H1 (cell line): Measurements from ENCODE around the gene TP53RK. TPM values are rescaled to one million over a fixed set of nuclear protein-coding genes. Genes with fewer than 3 reads are reported as not detected.
A peak's percentile ranks its signal among the peaks of the same experiment; 100 is the strongest.

Experiments used
- CTCF ChIA-PET: fragments of 300-600 bp; sonication (Branson Sonifier 250); formaldehyde crosslinking; loops from one replicate; lab custom pipeline; 2021; ENCODE audit not compliant: partially characterized antibody; lab: Charles Lee
- POLR2A ChIA-PET: fragments of 300-600 bp; sonication (Branson Sonifier 250); formaldehyde crosslinking; loops from one replicate; lab custom pipeline; 2021; ENCODE audit warnings: inconsistent platforms; ENCODE audit not compliant: partially characterized antibody; lab: Charles Lee
- DNase-seq, 2 experiments: peaks; one replicate each; pipeline versions ENCODE4 v3.0.0 to v3.0.0-alpha.2; 2010 to 2022; ENCODE audit warnings: low spot score in 2 of 2, low read depth in 1 of 2, mixed read lengths in 1 of 2
- FAIRE-seq: peaks from 2 replicates; lab custom pipeline; 2011; peaks lifted over from hg19 to GRCh38; lab: Jason Lieb, UNC
- H2AFZ ChIP-seq: 2 replicates; pipeline ENCODE4 v1.8.1; 2012; ENCODE audit warnings: low read length, inconsistent platforms
- H2AK5ac ChIP-seq: 2 replicates; pipeline ENCODE4 v1.6.1; 2013; ENCODE audit warnings: low read depth, low read length
- H2BK120ac ChIP-seq: replicated peaks from 2 replicates; pipeline ENCODE3; 2013; ENCODE audit warnings: low read depth, low read length, inconsistent platforms
- H2BK12ac ChIP-seq: 2 replicates; pipeline ENCODE4 v1.6.1; 2013; ENCODE audit warnings: low read depth, low read length
- H2BK15ac ChIP-seq: 2 replicates; pipeline ENCODE4 v1.6.1; 2013; ENCODE audit warnings: low read length
- H2BK20ac ChIP-seq: 2 replicates; pipeline ENCODE4 v1.6.1; 2013; ENCODE audit warnings: low read length
- H2BK5ac ChIP-seq: 2 replicates; pipeline ENCODE4 v1.6.1; 2013; ENCODE audit warnings: low read depth, low read length
- H3K14ac ChIP-seq: 2 replicates; pipeline ENCODE4 v1.6.1; 2013; ENCODE audit warnings: inconsistent platforms; ENCODE audit not compliant: insufficient read length
- H3K18ac ChIP-seq: 2 replicates; pipeline ENCODE4 v1.6.1; 2013; ENCODE audit warnings: low read length; ENCODE audit errors: extremely low read depth
- H3K23ac ChIP-seq: 2 replicates; pipeline ENCODE4 v1.6.1; 2013; ENCODE audit warnings: inconsistent platforms; ENCODE audit not compliant: insufficient read length
- H3K23me2 ChIP-seq: 2 replicates; pipeline ENCODE4 v1.6.1; 2013; ENCODE audit warnings: low read depth, low read length
- H3K27ac ChIP-seq: 2 replicates; pipeline ENCODE4 v1.6.1; 2011; ENCODE audit warnings: low read depth, low read length, inconsistent platforms
- H3K27me3 ChIP-seq, 4 experiments: replicated peaks in 1 of 4; 1 replicate in 1 of 4; 2 replicates in 3 of 4; pipeline versions ENCODE4 v1.6.1 to v1.8.1; 2011 to 2013; ENCODE audit warnings: low read length in 3 of 4, mild to moderate bottlenecking in 3 of 4, inconsistent platforms in 2 of 4, mixed read lengths in 2 of 4, moderate library complexity in 1 of 4; ENCODE audit not compliant: control insufficient read depth in 3 of 4, insufficient read depth in 3 of 4; ENCODE audit errors: extremely low read depth in 1 of 4
- H3K36me3 ChIP-seq, 4 experiments: 2 replicates each; pipeline versions ENCODE4 v1.6.1 to v1.8.1; 2011 to 2013; ENCODE audit warnings: mild to moderate bottlenecking in 4 of 4, low read length in 3 of 4, moderate library complexity in 2 of 4, control low read depth in 1 of 4, inconsistent platforms in 1 of 4; ENCODE audit not compliant: insufficient read depth in 4 of 4, control insufficient read depth in 2 of 4
- H3K4ac ChIP-seq: replicated peaks from 2 replicates; pipeline ENCODE3; 2013; ENCODE audit warnings: low read length, low read depth, mixed read lengths, inconsistent platforms; ENCODE audit not compliant: insufficient read length
- H3K4me1 ChIP-seq, 4 experiments: replicated peaks in 1 of 4; 1 replicate in 1 of 4; 2 replicates in 3 of 4; pipeline versions ENCODE4 v1.6.1 to v1.8.1; 2011 to 2013; ENCODE audit warnings: low read length in 3 of 4, inconsistent platforms in 2 of 4, mixed read lengths in 1 of 4; ENCODE audit not compliant: insufficient read depth in 4 of 4, control insufficient read depth in 3 of 4
- H3K4me2 ChIP-seq, 2 experiments: 2 replicates each; pipeline versions ENCODE4 v1.6.1 to v1.8.1; 2011 to 2013; ENCODE audit warnings: low read depth in 2 of 2, low read length in 2 of 2, control low read depth in 1 of 2, inconsistent platforms in 1 of 2, mild to moderate bottlenecking in 1 of 2; ENCODE audit not compliant: insufficient read depth in 1 of 2
- H3K4me3 ChIP-seq, 4 experiments: fragments of 200-600, 300-600 bp in 1 of 4; sonication (generic), shearing (Covaris generic), sonication (Bioruptor Twin) in 1 of 4; 2 replicates each; pipeline versions ENCODE4 v1.5.1 to v1.8.1; 2011 to 2016; ENCODE audit warnings: low read length in 4 of 4, low read depth in 3 of 4, control low read depth in 2 of 4, inconsistent platforms in 2 of 4, mild to moderate bottlenecking in 2 of 4, mixed read lengths in 1 of 4, moderate library complexity in 1 of 4; ENCODE audit not compliant: insufficient read depth in 2 of 4; ENCODE audit errors: extremely low read depth in 1 of 4
- H3K56ac ChIP-seq: replicated peaks from 2 replicates; pipeline ENCODE3; 2013; ENCODE audit warnings: low read depth, mild to moderate bottlenecking, mixed read lengths, low read length, inconsistent platforms; ENCODE audit not compliant: insufficient read length
- H3K79me1 ChIP-seq: 2 replicates; pipeline ENCODE4 v1.6.1; 2013; ENCODE audit warnings: low read depth, low read length, control low read depth
- H3K79me2 ChIP-seq, 2 experiments: 2 replicates each; pipeline versions ENCODE4 v1.6.1 to v1.8.1; 2012 to 2013; ENCODE audit warnings: low read length in 2 of 2, mild to moderate bottlenecking in 2 of 2, inconsistent platforms in 1 of 2; ENCODE audit not compliant: insufficient read depth in 2 of 2, control insufficient read depth in 1 of 2
- H3K9ac ChIP-seq, 4 experiments: replicated peaks in 1 of 4; 1 replicate in 1 of 4; 2 replicates in 3 of 4; pipeline versions ENCODE4 v1.6.1 to v1.8.1; 2011 to 2013; ENCODE audit warnings: low read depth in 3 of 4, low read length in 3 of 4, control low read depth in 2 of 4, mild to moderate bottlenecking in 2 of 4, moderate library complexity in 2 of 4, inconsistent platforms in 1 of 4; ENCODE audit errors: extremely low read depth in 1 of 4
- H3K9me3 ChIP-seq, 2 experiments: 2 replicates each; pipeline versions ENCODE4 v1.6.1 to v1.8.1; 2012 to 2013; ENCODE audit warnings: mild to moderate bottlenecking in 2 of 2, moderate library complexity in 2 of 2, control low read depth in 1 of 2, inconsistent platforms in 1 of 2, low read depth in 1 of 2, low read length in 1 of 2, mixed read lengths in 1 of 2; ENCODE audit not compliant: insufficient read depth in 2 of 2
- H4K20me1 ChIP-seq, 2 experiments: replicated peaks in 1 of 2; 2 replicates each; pipeline versions ENCODE3 to v1.8.1; 2011 to 2013; ENCODE audit warnings: inconsistent platforms in 2 of 2, low read length in 2 of 2, mild to moderate bottlenecking in 1 of 2; ENCODE audit not compliant: insufficient read depth in 2 of 2, control insufficient read depth in 1 of 2
- H4K5ac ChIP-seq: 2 replicates; pipeline ENCODE4 v1.6.1; 2013; ENCODE audit warnings: low read length, low read depth, mixed read lengths, inconsistent platforms; ENCODE audit not compliant: insufficient read length
- H4K8ac ChIP-seq: 2 replicates; pipeline ENCODE4 v1.8.0; 2013; ENCODE audit warnings: mild to moderate bottlenecking, moderate library complexity, low read length, inconsistent platforms; ENCODE audit not compliant: insufficient read depth; ENCODE audit errors: extremely low read depth
- H4K91ac ChIP-seq: replicated peaks from 2 replicates; pipeline ENCODE3; 2013; ENCODE audit warnings: low read length, mixed read lengths, inconsistent platforms; ENCODE audit not compliant: insufficient read length
- BRCA1 ChIP-seq: IDR thresholded peaks from 2 replicates; pipeline ENCODE4 v1.6.1; 2012; ENCODE audit warnings: low read depth, low read length, improper control_type of control experiment
- CEBPB ChIP-seq: IDR thresholded peaks from 2 replicates; pipeline ENCODE4 v1.6.1; 2012; ENCODE audit warnings: low read depth, low read length
- CHD2 ChIP-seq: IDR thresholded peaks from 2 replicates; pipeline ENCODE4 v1.6.1; 2012; ENCODE audit warnings: low read length, improper control_type of control experiment
- EGR1 ChIP-seq: IDR thresholded peaks from 2 replicates; pipeline ENCODE4 v1.6.1; 2011; ENCODE audit warnings: low read depth, low read length, borderline replicate concordance
- FOSL1 ChIP-seq: IDR thresholded peaks from 2 replicates; pipeline ENCODE4 v1.6.1; 2011; ENCODE audit warnings: mild to moderate bottlenecking, low read depth, low read length, moderate library complexity; ENCODE audit not compliant: insufficient read depth
- KDM1A ChIP-seq: fragments of 200-600, 300-600 bp; sonication (generic); IDR thresholded peaks from 2 replicates; pipeline ENCODE4 v1.7.1; 2016; ENCODE audit warnings: mild to moderate bottlenecking, low read length, borderline replicate concordance
- MAFK ChIP-seq: IDR thresholded peaks from 2 replicates; pipeline ENCODE4 v1.6.1; 2012; ENCODE audit warnings: low read depth, mild to moderate bottlenecking, improper control_type of control experiment, low read length
- NANOG ChIP-seq: IDR thresholded peaks from 2 replicates; pipeline ENCODE4 v1.6.1; 2011; ENCODE audit warnings: low read length, low read depth, mild to moderate bottlenecking, inconsistent platforms; ENCODE audit not compliant: insufficient read depth, poor library complexity, severe bottlenecking
- POLR2AphosphoS5 ChIP-seq: IDR thresholded peaks from 2 replicates; pipeline ENCODE4 v1.6.1; 2011; ENCODE audit warnings: low read depth, low read length
- RAD21 ChIP-seq, 2 experiments: IDR thresholded peaks in 1 of 2; conservative IDR thresholded peaks in 1 of 2; 2 replicates each; pipeline ENCODE4 v1.6.1; 2011; ENCODE audit warnings: low read depth in 2 of 2, low read length in 2 of 2, improper control_type of control experiment in 1 of 2, inconsistent platforms in 1 of 2, mild to moderate bottlenecking in 1 of 2, moderate library complexity in 1 of 2
- SIX5 ChIP-seq: IDR thresholded peaks from 2 replicates; pipeline ENCODE4 v1.6.1; 2011; ENCODE audit warnings: mild to moderate bottlenecking, low read depth, low read length
- TCF12 ChIP-seq: IDR thresholded peaks from 2 replicates; pipeline ENCODE4 v1.6.1; 2011; ENCODE audit warnings: low read depth, mild to moderate bottlenecking, low read length
- USF2 ChIP-seq: IDR thresholded peaks from 2 replicates; pipeline ENCODE4 v1.6.1; 2011; ENCODE audit warnings: low read length, improper control_type of control experiment
- WGBS, 2 experiments: shearing (Covaris generic) in 1 of 2; methylation state at CpG; one replicate each; pipeline versions ENCODE4 v1.1.6 to v1.1.7; 2013 to 2015; ENCODE audit warnings: low lambda C conversion rate in 2 of 2, mixed read lengths in 2 of 2, inconsistent platforms in 1 of 2, low coverage in 1 of 2, missing lambda C conversion rate in 1 of 2; ENCODE audit not compliant: insufficient replicate concordance in 2 of 2, insufficient coverage in 1 of 2, insufficient read length in 1 of 2; ENCODE audit errors: extremely low coverage in 1 of 2, missing lambda C conversion rate in 1 of 2; 5-methylcytosine and 5-hydroxymethylcytosine counted together
- polyA plus RNA-seq, 7 experiments: library from polyadenylated mRNA; depleted of rRNA in 3 of 7; stranded (reverse) in 5 of 7; unstranded in 2 of 7; fragments of >200 nt in 5 of 7; fragments of 200-250 nt in 2 of 7; gene quantifications; 1 replicate in 5 of 7; 2 replicates in 1 of 7; 4 replicates in 1 of 7; pipeline versions ENCODE4 v1.2.1 to v1.2.3, GENCODE V29; 2011 to 2013; ENCODE audit warnings: missing spikeins in 2 of 7, mixed read lengths in 2 of 7
- total RNA-seq: library from RNA; stranded (reverse); fragmentation: NEBNext Ultra II Directional; extraction: Animal tissue kit (Norgen Biotek cat#: 25700); gene quantifications from 2 replicates; pipeline ENCODE4 v1.2.1, GENCODE V29; 2021

The TP53RK gene
- total and polyA plus RNA-seq, 2 of the 8 experiments (the other 6 are each of a cell fraction or from before 2014, with no cell fraction given): 8.5 to 16.3 TPM

- H3K27ac ChIP-seq: no peak overlapping the region
- H2BK20ac ChIP-seq: no peak overlapping the region
- H2BK120ac ChIP-seq: no peak overlapping the region
- no peak for DNase-seq
- no peak overlapping the region for H4K5ac ChIP-seq
- no peaks in the 10 kb centered on the region for H3K79me1 ChIP-seq
- H2BK15ac ChIP-seq: no peak overlapping the region
- H3K9ac ChIP-seq: no peak overlapping the region
- H4K20me1 ChIP-seq: no peaks in the 10 kb centered on the region
- H2BK12ac ChIP-seq: no peak overlapping the region
- ChIA-PET POLR2A (interaction anchor here (0.7 to 4.5 kb wide), 4 partner anchors 10 to 84 kb away, joined by 3 to 36 read pairs (median 3); no protein-coding TSS in a partner anchor), CTCF (interaction anchor here (0.9 to 2.1 kb wide), 8 partner anchors 10 to 174 kb away, joined by 3 to 18 read pairs (median 3); no protein-coding TSS in a partner anchor)
- no peak overlapping the region for H3K4ac ChIP-seq
- no peak overlapping the region for H2BK5ac ChIP-seq
- H3K23ac ChIP-seq: no peak overlapping the region
- no peak overlapping the region for H2AK5ac ChIP-seq
- H3K36me3 ChIP-seq: no peaks in the 10 kb centered on the region
- H3K18ac ChIP-seq: no peak overlapping the region
- no peak overlapping the region for H3K4me3 ChIP-seq
- H2AFZ ChIP-seq: no peak overlapping the region
- no peaks in the 10 kb centered on the region; a peak in 1 of 4 replicates for H3K9me3 ChIP-seq
- peaks cover 2% of the 10 kb centered on the region for H3K23me2 ChIP-seq
- no peaks in the 10 kb centered on the region for H3K79me2 ChIP-seq
- FAIRE-seq: peak; percentile 50
- WGBS, 2 experiments: 38% methylated on average over 2 of the region's 2 CpGs; no CpG with 5 or more reads in 1 of the 2 experiments
- no peak overlapping the region for H3K4me2 ChIP-seq
- H3K4me1 ChIP-seq: no peaks in the 10 kb centered on the region; a peak in 1 of 7 replicates
- no peak overlapping the region for H4K8ac ChIP-seq
- no peaks in the 10 kb centered on the region for H3K27me3 ChIP-seq
- H3K56ac ChIP-seq: no peak overlapping the region
- no peak overlapping the region for H3K14ac ChIP-seq
- H4K91ac ChIP-seq: no peak overlapping the region
- TF ChIP-seq CEBPB: no peak
- no peak for TF ChIP-seq CHD2
- TF ChIP-seq USF2: peak; percentile 72
- TF ChIP-seq SIX5: peak; percentile 33; the same call in 1 of the 2 replicates
- no peak for TF ChIP-seq BRCA1
- no peak for TF ChIP-seq KDM1A
- TF ChIP-seq EGR1: no peak
- TF ChIP-seq POLR2AphosphoS5: no peak
- TF ChIP-seq MAFK: no peak
- TF ChIP-seq NANOG: no peak
- no peak for TF ChIP-seq RAD21 (IDR thresholded peaks at IDR 0.05 in 1 of 2, conservative IDR thresholded peaks at IDR 0.05 in 1 of 2; ENCODE audit: low read depth in 2 of 2, low read length in 2 of 2)
- TF ChIP-seq FOSL1: no peak
- no peak for TF ChIP-seq TCF12
Measured at GRCh38 chr20:46694484-46694883, 5.2 kb upstream of the TP53RK start.
